ENCODE data around the gene ZRSR2. TPM values are rescaled to one million over a fixed set of nuclear protein-coding genes. Genes with fewer than 3 reads are reported as not detected.
"Not testable (repeated sequence)": the region's sequence is repeated elsewhere in the genome, so short reads cannot be mapped to it uniquely, and the experiment has no call there.

The ZRSR2 gene
- total and polyA plus RNA-seq, 4 donors, result 13.4 to 98.8 (median 28.8) TPM

DNA sequence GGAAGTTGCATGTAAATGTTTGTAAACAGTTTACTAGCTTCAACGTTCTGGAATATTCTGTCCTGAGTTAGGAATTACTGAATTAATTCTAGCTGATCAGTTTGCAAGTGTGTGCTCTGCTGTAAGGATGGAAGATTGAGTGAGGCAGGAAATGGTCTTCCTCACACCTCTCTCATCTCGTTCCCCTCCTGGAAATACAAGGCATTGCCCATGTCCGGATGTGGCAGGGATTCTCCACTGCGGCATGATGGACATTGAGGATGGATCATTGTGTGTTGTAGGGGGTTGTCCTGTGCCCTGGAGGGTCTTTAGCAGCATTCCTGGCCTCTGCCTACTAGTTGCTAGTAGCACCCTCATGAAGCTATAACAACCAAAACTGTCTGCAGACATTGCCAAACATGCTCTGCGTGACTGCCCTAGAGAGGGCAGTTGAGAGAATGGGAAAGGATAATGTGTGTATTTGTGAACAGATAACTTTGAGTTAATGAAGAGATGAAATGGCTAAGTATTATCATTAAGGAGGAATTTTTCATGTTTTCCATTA lies 39.6 kb upstream of the ZRSR2 start:
- no peak overlapping the region for H3K4me3 ChIP-seq (ENCODE audit: low read length in 2 of 2)
- DNase-seq (no peak), ATAC-seq (ENCODE audit: low FRiP score) (peak; percentile 56)
- peak overlapping the region; percentile 23 to 94 for H3K27ac ChIP-seq (ENCODE audit: low read depth in 1 of 2, low read length in 2 of 2)
- H3K9me3 ChIP-seq (ENCODE audit: control insufficient read depth, low read length), result no peaks in the 10 kb centered on the region
- no peaks in the 10 kb centered on the region for H3K27me3 ChIP-seq (ENCODE audit: control insufficient read depth in 1 of 2, insufficient read depth in 2 of 2, low read length in 1 of 2)
- intact Hi-C loops (cut with DNase I), result no loop called here
- 18 to 61% methylated on average over 5 of the region's 5 CpGs for WGBS, 2 donors
- H3K4me1 ChIP-seq (ENCODE audit: control insufficient read depth in 1 of 2, insufficient read depth in 2 of 2, low read length in 2 of 2), result peaks cover 0 to 3% of the 10 kb centered on the region in 2 donors
- H3K36me3 ChIP-seq (ENCODE audit: control insufficient read depth in 1 of 2, insufficient read depth in 2 of 2, low read length in 1 of 2), result no peaks in the 10 kb centered on the region

DNA sequence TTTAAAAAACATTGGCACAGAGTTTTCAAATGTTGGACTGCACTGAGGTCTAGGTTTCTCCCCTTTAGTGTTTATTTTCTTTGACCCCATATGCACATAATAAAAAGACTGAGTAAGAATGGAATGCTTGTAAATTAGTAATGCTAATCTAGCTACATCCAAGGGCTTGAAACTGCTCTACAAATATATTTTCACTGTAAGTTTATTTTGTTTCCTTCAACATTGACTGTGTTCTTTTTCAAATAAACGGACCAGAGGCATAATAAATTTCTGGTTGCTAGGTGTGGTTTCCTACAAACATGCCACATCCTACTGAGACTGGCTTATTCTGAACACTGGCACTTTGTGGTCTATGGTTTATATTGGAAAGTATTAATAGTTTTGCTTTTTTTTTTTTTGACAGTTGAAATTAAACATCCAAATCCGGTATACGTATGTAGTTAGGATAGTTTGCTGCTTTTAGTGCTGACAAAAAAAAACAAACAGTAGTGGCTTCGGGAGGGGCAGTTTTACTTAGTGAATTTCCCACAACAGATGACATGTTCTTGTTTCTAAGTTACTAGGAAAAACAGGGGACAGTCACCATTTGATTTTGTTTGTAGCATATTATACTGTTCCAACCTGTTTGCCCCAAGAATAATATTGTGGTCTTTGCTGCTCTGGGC lies 39.0 kb upstream of the ZRSR2 start:
- H3K36me3 ChIP-seq (ENCODE audit: control insufficient read depth in 1 of 2, insufficient read depth in 2 of 2, low read length in 1 of 2), result no peaks in the 10 kb centered on the region
- intact Hi-C loops (cut with DNase I), result no loop called here
- peaks cover 0 to 3% of the 10 kb centered on the region in 2 donors for H3K4me1 ChIP-seq (ENCODE audit: control insufficient read depth in 1 of 2, insufficient read depth in 2 of 2, low read length in 2 of 2)
- peak overlapping the region; percentile 81 to 82 for H3K27ac ChIP-seq (ENCODE audit: low read depth in 1 of 2, low read length in 2 of 2)
- DNase-seq, result no peak
- no peaks in the 10 kb centered on the region for H3K27me3 ChIP-seq (ENCODE audit: control insufficient read depth in 1 of 2, insufficient read depth in 2 of 2, low read length in 1 of 2)
- H3K9me3 ChIP-seq (ENCODE audit: control insufficient read depth, low read length), result no peaks in the 10 kb centered on the region
- 1 to 19% methylated on average over 4 of the region's 4 CpGs for WGBS, 2 donors
- ATAC-seq (ENCODE audit: low FRiP score), result peak; percentile 83
- H3K4me3 ChIP-seq (ENCODE audit: low read length in 2 of 2), result no peak overlapping the region

DNA sequence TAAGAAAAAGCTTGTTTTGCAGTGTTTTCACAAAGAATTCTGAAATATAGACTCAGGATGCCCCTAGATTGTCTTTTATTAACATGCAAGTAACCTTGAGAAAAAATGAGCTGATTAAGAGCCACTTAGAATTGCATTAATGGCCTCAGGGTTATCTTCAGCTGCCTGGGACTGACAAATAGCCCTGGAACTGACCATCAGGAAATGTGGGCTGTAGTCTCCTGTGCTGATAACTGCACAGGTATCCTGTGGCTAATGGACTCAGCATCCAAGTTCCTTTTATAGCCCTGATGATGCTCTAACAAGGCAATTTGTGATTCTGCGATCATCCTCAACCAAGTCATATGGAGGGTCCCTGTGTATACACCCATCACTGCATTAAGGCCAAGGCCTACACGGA lies 35.2 kb upstream of the ZRSR2 start:
- ATAC-seq (ENCODE audit: low FRiP score), result no peak
- Histone ChIP-seq H3K4me1 (ENCODE audit: control insufficient read depth in 1 of 2, insufficient read depth in 2 of 2, low read length in 2 of 2) (peaks cover 0 to 3% of the 10 kb centered on the region in 2 donors), H3K27me3 (ENCODE audit: control insufficient read depth in 1 of 2, insufficient read depth in 2 of 2, low read length in 1 of 2) (no peaks in the 10 kb centered on the region), H3K27ac (ENCODE audit: low read depth in 1 of 2, low read length in 2 of 2) (no peak overlapping the region), H3K4me3 (ENCODE audit: low read length in 2 of 2) (no peak overlapping the region), H3K36me3 (ENCODE audit: control insufficient read depth in 1 of 2, insufficient read depth in 2 of 2, low read length in 1 of 2) (no peaks in the 10 kb centered on the region), H3K9me3 (ENCODE audit: control insufficient read depth, low read length) (no peaks in the 10 kb centered on the region)
- WGBS, 2 donors, result 94 to 96% methylated on average over 2 of the region's 2 CpGs
- no peak for DNase-seq
- intact Hi-C loops (cut with DNase I), result no loop called here

DNA sequence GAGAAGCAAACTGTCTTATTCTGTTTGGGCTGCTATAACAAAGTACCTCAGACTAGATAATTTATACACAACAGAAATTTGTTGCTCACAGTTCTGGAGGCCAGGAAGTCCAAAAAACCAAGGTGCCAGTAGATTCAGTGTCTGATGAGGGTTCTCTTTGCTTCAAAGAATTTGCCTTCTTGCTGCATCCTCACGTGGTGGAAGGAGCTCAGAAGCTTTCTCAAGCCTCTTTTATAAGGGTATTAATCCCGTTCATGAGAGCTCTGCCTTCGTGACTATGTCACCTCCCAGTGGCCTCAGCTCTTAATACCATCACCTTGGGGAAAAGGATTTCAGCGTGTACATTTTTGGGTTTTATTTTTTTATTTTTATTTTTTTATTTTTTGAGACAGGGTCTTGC lies 32.1 kb upstream of the ZRSR2 start:
- intact Hi-C loops (cut with DNase I), result no loop called here
- H3K9me3 ChIP-seq (ENCODE audit: control insufficient read depth, low read length), result no peaks in the 10 kb centered on the region
- DNase-seq (no peak), ATAC-seq (ENCODE audit: low FRiP score) (no peak)
- 57 to 78% methylated on average over 4 of the region's 4 CpGs for WGBS, 2 donors
- no peaks in the 10 kb centered on the region for H3K4me1 ChIP-seq (ENCODE audit: control insufficient read depth in 1 of 2, insufficient read depth in 2 of 2, low read length in 2 of 2)
- H3K27ac ChIP-seq (ENCODE audit: low read depth in 1 of 2, low read length in 2 of 2), result no peak overlapping the region
- no peak overlapping the region for H3K4me3 ChIP-seq (ENCODE audit: low read length in 2 of 2)
- no peaks in the 10 kb centered on the region for H3K36me3 ChIP-seq (ENCODE audit: control insufficient read depth in 1 of 2, insufficient read depth in 2 of 2, low read length in 1 of 2)
- no peaks in the 10 kb centered on the region for H3K27me3 ChIP-seq (ENCODE audit: control insufficient read depth in 1 of 2, insufficient read depth in 2 of 2, low read length in 1 of 2)

DNA sequence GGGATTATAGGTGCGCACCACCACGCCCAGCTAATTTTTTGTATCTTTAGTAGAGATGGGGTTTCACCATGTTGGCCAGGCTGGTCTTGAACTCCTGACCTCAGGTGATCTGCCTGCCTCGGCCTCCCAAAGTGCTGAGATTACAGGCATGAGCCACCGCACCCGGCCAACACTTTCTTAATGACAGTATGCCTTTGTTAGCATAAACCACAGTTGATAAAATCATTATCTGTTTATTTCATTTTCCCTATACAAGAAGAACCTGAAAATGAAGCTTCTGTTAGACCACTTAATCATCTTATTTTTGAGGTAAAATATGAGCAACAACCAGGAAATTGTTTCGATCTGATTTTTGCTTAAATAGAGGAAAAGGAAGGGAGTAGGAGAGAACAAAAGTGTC lies 30.4 kb upstream of the ZRSR2 start:
- intact Hi-C loops (cut with DNase I); ATAC-seq (ENCODE audit: low FRiP score); H3K36me3 ChIP-seq (ENCODE audit: control insufficient read depth in 1 of 2, insufficient read depth in 2 of 2, low read length in 1 of 2); H3K9me3 ChIP-seq (ENCODE audit: control insufficient read depth, low read length); H3K27me3 ChIP-seq (ENCODE audit: control insufficient read depth in 1 of 2, insufficient read depth in 2 of 2, low read length in 1 of 2); H3K4me3 ChIP-seq (ENCODE audit: low read length in 2 of 2); H3K27ac ChIP-seq (ENCODE audit: low read depth in 1 of 2, low read length in 2 of 2); H3K4me1 ChIP-seq (ENCODE audit: control insufficient read depth in 1 of 2, insufficient read depth in 2 of 2, low read length in 2 of 2); DNase-seq: not testable (repeated sequence)
- 88 to 94% methylated on average over 6 of the region's 6 CpGs for WGBS, 2 donors

DNA sequence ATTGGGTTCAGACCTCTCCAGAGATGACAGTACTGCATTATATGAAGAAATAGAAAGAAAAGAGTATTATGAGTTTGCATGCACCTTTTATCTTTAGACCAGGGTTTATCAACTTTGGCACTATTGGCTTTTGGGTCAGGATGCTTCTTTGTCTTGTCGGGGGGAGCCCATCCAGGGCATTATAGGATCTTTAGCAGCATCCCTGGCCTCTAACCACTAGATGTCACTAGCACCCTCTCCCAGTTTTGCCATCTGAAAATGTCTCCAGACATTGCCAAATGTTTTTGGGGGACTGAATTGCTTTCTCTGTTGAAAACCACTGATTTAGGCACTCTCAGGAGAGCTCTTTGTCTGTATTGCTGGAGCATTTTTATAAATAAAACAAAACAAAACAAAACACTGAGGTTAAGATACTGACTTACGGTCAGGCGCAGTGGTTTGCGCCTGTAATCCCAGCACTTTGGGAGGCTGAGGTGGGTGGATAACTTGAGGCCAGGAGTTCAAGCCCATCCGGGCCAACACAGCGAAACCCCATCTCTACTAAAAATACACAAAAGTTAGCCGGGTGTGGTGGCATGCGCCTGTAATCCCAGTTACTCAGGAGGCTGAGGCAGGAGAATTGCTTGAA lies 28.6 kb upstream of the ZRSR2 start:
- DNase-seq (no peak), ATAC-seq (ENCODE audit: low FRiP score) (no peak)
- H3K36me3 ChIP-seq (ENCODE audit: control insufficient read depth in 1 of 2, insufficient read depth in 2 of 2, low read length in 1 of 2), result no peaks in the 10 kb centered on the region
- no peaks in the 10 kb centered on the region for H3K9me3 ChIP-seq (ENCODE audit: control insufficient read depth, low read length)
- WGBS, 2 donors, result 82 to 86% methylated on average over 8 of the region's 8 CpGs
- H3K27me3 ChIP-seq (ENCODE audit: control insufficient read depth in 1 of 2, insufficient read depth in 2 of 2, low read length in 1 of 2), result no peaks in the 10 kb centered on the region
- intact Hi-C loops (cut with DNase I), result no loop called here
- H3K27ac ChIP-seq (ENCODE audit: low read depth in 1 of 2, low read length in 2 of 2), result no peak overlapping the region
- no peak overlapping the region for H3K4me3 ChIP-seq (ENCODE audit: low read length in 2 of 2)
- no peaks in the 10 kb centered on the region for H3K4me1 ChIP-seq (ENCODE audit: control insufficient read depth in 1 of 2, insufficient read depth in 2 of 2, low read length in 2 of 2)

DNA sequence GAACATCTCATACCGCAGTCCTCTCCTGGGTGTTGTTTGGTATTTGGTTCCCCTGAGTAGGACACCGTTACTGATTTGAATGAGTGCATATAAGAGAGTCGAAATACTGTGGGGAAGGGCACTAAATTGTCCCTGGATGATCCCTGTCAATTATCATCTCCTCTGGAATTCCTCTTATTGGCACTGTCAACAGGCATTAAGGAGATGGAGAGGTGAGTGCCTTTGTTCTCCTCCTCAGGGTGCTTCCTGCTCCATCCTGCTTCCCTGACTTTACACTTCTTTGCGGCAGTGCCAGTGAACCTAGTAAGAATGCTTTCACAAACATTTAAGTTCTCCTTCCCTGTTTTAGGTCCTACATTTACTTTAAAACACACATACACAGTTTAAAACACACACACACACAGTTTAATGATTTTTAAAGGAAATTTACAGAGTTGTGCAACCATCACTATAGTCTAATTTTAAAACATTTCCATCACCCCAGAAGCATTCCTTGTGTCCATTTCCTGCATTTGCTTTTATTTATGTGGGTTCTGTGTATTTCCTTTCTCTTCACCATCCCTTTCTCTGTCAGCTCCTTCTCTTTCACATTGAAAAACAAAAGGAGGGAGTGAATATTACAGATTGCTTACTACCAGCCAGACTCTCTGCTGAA lies 20.9 kb upstream of the ZRSR2 start:
- no peaks in the 10 kb centered on the region for H3K9me3 ChIP-seq (ENCODE audit: control insufficient read depth, low read length)
- no peaks in the 10 kb centered on the region for H3K4me1 ChIP-seq (ENCODE audit: control insufficient read depth in 1 of 2, insufficient read depth in 2 of 2, low read length in 2 of 2)
- H3K27me3 ChIP-seq (ENCODE audit: control insufficient read depth in 1 of 2, insufficient read depth in 2 of 2, low read length in 1 of 2), result no peaks in the 10 kb centered on the region
- H3K4me3 ChIP-seq (ENCODE audit: low read length in 2 of 2), result no peak overlapping the region
- ATAC-seq (ENCODE audit: low FRiP score) (no peak), DNase-seq (no peak)
- intact Hi-C loops (cut with DNase I), result no loop called here
- no peaks in the 10 kb centered on the region for H3K36me3 ChIP-seq (ENCODE audit: control insufficient read depth in 1 of 2, insufficient read depth in 2 of 2, low read length in 1 of 2)
- WGBS, 2 donors, result 62 to 80% methylated on average over 4 of the region's 4 CpGs
- no peak overlapping the region for H3K27ac ChIP-seq (ENCODE audit: low read depth in 1 of 2, low read length in 2 of 2)

DNA sequence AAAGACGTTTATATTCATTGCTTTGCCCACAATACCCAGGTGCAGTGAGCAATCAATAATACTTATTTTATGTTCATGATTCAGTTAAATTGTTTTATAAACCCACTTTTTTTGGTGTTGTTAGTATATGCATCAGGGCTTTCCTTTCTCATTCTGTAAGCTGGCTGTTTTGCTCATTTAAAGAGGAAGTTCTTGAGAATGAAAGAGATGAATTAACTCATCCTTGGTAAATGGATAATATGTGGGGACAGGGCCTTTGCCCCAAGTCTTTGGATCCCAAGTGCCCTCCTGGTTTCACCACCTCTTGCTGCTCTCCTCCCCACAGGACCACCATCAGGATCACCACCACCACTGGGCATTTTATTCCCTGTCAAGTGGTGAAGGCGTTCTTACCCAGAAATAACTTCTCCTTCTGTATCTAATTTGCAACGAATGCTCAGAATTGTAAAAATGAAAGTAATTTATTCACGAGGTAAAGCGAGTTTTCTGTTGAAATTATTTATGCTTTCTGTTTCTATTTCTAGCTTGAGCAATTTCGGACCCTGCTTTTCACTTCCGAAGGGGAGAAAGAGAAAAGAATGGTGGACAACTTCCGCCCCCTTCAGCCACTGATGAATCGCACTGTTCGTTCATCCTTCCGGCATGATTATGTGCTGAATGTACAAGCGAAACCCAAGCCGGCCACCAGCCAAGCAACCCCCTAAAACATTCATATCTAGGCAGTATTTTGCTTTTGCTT lies 8.2 kb upstream of the ZRSR2 start:
- Histone ChIP-seq H3K27me3 (ENCODE audit: control insufficient read depth in 1 of 2, insufficient read depth in 2 of 2, low read length in 1 of 2) (no peaks in the 10 kb centered on the region), H3K4me3 (ENCODE audit: low read length in 2 of 2) (no peak overlapping the region), H3K9me3 (ENCODE audit: control insufficient read depth, low read length) (no peaks in the 10 kb centered on the region), H3K27ac (ENCODE audit: low read depth in 1 of 2, low read length in 2 of 2) (no peak overlapping the region), H3K36me3 (ENCODE audit: control insufficient read depth in 1 of 2, insufficient read depth in 2 of 2, low read length in 1 of 2) (peaks cover 0 to 2% of the 10 kb centered on the region in 2 donors), H3K4me1 (ENCODE audit: control insufficient read depth in 1 of 2, insufficient read depth in 2 of 2, low read length in 2 of 2) (no peaks in the 10 kb centered on the region)
- intact Hi-C loops (cut with DNase I), result no loop called here
- WGBS, 2 donors, result 77 to 85% methylated on average over 13 of the region's 13 CpGs
- ATAC-seq (ENCODE audit: low FRiP score) (no peak), DNase-seq (no peak)

All from aorta (tissue), 5 donors.